ENCODE measurements around the gene PCDHB16.

GRCh38 chr5:141175933-141176332 is 6.3 kb upstream of the PCDHB16 start:
- TF ChIP-seq, protein P1, sequence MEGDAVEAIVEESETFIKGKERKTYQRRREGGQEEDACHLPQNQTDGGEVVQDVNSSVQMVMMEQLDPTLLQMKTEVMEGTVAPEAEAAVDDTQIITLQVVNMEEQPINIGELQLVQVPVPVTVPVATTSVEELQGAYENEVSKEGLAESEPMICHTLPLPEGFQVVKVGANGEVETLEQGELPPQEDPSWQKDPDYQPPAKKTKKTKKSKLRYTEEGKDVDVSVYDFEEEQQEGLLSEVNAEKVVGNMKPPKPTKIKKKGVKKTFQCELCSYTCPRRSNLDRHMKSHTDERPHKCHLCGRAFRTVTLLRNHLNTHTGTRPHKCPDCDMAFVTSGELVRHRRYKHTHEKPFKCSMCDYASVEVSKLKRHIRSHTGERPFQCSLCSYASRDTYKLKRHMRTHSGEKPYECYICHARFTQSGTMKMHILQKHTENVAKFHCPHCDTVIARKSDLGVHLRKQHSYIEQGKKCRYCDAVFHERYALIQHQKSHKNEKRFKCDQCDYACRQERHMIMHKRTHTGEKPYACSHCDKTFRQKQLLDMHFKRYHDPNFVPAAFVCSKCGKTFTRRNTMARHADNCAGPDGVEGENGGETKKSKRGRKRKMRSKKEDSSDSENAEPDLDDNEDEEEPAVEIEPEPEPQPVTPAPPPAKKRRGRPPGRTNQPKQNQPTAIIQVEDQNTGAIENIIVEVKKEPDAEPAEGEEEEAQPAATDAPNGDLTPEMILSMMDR (IDR thresholded peaks at IDR 0.05) = no peak
- no peak for TF ChIP-seq POLR2AphosphoS5 (IDR thresholded peaks at IDR 0.05; ENCODE audit: insufficient read depth in 1 of 2, low read depth in 1 of 2)
